Mesothelial cell of epicardium (in vitro differentiated cells): Measurements from ENCODE around the gene SPEN. TPM values are rescaled to one million over a fixed set of nuclear protein-coding genes. Genes with fewer than 3 reads are reported as not detected.
A peak's percentile ranks its signal among the peaks of the same experiment; 100 is the strongest.

Experiments used
- DNase-seq, 2 experiments: peaks; one replicate each; pipeline ENCODE4 v3.0.0; 2021; ENCODE audit warnings: low spot score in 2 of 2; ENCODE audit not compliant: unreplicated experiment in 2 of 2
- H3K27ac Mint-ChIP-seq: 2 replicates; pipeline ENCODE4 v1.8.0; 2021; ENCODE audit warnings: mixed read lengths
- H3K27me3 Mint-ChIP-seq: 2 replicates; pipeline ENCODE4 v1.8.0; 2021; ENCODE audit warnings: low read depth, mixed read lengths
- H3K36me3 Mint-ChIP-seq: 2 replicates; pipeline ENCODE4 v1.8.0; 2021; ENCODE audit warnings: mixed read lengths
- H3K4me1 Mint-ChIP-seq: 2 replicates; pipeline ENCODE4 v1.8.0; 2021; ENCODE audit warnings: mixed read lengths
- H3K4me3 Mint-ChIP-seq: 2 replicates; pipeline ENCODE4 v1.8.0; 2021; ENCODE audit warnings: mild to moderate bottlenecking, moderate library complexity, mixed read lengths
- H3K9me3 Mint-ChIP-seq: 2 replicates; pipeline ENCODE4 v1.8.0; 2021; ENCODE audit warnings: mixed read lengths
- total RNA-seq: library from RNA; stranded (reverse); gene quantifications from 3 replicates; pipeline ENCODE4 v1.2.1, GENCODE V29; 2021
- TF ChIP-seq, protein P1 (sequence below): fragments of 200-600 bp; sonication (generic); IDR thresholded peaks from one replicate; pipeline ENCODE4 v1.5.0; 2021; ENCODE audit warnings: antibody characterized with exemption; ENCODE audit not compliant: unreplicated experiment

The SPEN gene
- total RNA-seq, 1 donor from 2014 or later: 88.0 TPM

DNA sequence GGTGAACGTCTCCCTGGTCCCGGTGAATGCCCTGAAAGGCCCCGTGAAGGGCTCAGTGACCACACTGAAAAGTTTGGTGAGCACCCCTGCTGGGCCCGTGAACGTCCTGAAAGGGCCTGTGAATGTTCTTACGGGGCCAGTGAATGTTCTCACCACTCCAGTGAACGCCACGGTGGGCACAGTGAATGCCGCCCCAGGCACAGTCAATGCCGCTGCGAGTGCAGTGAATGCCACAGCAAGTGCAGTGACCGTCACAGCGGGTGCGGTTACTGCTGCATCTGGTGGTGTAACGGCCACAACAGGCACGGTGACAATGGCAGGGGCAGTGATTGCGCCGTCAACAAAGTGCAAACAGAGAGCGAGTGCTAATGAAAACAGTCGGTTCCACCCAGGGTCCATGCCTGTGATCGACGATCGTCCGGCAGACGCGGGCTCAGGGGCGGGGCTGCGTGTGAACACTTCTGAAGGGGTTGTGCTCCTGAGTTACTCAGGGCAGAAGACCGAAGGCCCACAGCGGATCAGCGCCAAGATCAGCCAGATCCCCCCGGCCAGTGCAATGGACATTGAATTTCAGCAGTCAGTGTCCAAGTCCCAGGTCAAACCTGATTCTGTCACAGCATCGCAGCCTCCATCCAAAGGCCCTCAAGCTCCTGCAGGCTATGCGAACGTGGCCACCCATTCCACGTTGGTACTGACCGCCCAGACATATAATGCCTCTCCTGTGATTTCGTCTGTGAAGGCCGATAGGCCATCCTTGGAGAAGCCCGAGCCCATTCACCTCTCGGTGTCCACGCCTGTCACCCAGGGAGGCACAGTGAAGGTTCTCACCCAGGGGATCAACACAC, 86.9 kb downstream of the SPEN start:
- TF ChIP-seq, protein P1, sequence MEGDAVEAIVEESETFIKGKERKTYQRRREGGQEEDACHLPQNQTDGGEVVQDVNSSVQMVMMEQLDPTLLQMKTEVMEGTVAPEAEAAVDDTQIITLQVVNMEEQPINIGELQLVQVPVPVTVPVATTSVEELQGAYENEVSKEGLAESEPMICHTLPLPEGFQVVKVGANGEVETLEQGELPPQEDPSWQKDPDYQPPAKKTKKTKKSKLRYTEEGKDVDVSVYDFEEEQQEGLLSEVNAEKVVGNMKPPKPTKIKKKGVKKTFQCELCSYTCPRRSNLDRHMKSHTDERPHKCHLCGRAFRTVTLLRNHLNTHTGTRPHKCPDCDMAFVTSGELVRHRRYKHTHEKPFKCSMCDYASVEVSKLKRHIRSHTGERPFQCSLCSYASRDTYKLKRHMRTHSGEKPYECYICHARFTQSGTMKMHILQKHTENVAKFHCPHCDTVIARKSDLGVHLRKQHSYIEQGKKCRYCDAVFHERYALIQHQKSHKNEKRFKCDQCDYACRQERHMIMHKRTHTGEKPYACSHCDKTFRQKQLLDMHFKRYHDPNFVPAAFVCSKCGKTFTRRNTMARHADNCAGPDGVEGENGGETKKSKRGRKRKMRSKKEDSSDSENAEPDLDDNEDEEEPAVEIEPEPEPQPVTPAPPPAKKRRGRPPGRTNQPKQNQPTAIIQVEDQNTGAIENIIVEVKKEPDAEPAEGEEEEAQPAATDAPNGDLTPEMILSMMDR: no peak
- H3K36me3 Mint-ChIP-seq: peaks cover 72% of the 10 kb centered on the region
- DNase-seq: no peak
- H3K27ac Mint-ChIP-seq: no peak overlapping the region
- H3K27me3 Mint-ChIP-seq: no peaks in the 10 kb centered on the region
- H3K4me3 Mint-ChIP-seq: no peak overlapping the region
- H3K4me1 Mint-ChIP-seq: peaks cover 3% of the 10 kb centered on the region
- H3K9me3 Mint-ChIP-seq: no peaks in the 10 kb centered on the region

DNA sequence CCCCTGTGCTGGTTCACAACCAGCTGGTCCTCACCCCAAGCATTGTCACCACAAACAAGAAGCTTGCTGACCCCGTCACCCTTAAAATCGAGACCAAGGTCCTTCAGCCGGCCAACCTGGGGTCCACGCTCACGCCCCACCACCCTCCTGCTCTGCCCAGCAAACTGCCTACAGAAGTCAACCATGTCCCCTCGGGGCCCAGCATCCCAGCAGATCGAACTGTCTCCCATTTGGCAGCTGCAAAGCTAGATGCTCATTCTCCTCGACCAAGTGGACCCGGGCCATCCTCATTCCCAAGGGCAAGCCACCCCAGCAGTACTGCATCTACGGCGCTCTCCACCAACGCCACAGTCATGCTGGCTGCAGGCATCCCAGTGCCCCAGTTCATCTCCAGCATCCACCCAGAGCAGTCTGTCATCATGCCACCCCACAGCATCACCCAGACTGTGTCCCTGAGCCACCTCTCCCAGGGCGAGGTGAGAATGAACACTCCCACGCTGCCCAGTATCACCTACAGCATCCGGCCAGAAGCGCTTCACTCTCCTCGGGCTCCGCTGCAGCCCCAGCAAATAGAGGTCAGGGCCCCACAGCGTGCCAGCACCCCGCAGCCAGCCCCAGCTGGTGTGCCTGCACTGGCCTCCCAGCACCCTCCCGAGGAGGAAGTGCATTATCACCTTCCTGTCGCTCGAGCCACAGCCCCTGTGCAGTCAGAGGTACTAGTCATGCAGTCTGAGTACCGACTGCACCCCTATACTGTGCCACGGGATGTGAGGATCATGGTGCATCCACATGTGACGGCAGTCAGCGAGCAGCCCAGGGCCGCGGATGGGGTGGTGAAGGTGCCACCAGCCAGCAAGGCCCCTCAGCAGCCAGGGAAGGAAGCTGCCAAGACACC, 87.8 kb downstream of the SPEN start:
- no peaks in the 10 kb centered on the region for H3K9me3 Mint-ChIP-seq
- TF ChIP-seq, protein P1: no peak
- peaks cover 69% of the 10 kb centered on the region for H3K36me3 Mint-ChIP-seq
- peaks cover 3% of the 10 kb centered on the region for H3K4me1 Mint-ChIP-seq
- no peak for DNase-seq
- H3K27ac Mint-ChIP-seq: no peak overlapping the region
- H3K4me3 Mint-ChIP-seq: no peak overlapping the region
- H3K27me3 Mint-ChIP-seq: no peaks in the 10 kb centered on the region

DNA sequence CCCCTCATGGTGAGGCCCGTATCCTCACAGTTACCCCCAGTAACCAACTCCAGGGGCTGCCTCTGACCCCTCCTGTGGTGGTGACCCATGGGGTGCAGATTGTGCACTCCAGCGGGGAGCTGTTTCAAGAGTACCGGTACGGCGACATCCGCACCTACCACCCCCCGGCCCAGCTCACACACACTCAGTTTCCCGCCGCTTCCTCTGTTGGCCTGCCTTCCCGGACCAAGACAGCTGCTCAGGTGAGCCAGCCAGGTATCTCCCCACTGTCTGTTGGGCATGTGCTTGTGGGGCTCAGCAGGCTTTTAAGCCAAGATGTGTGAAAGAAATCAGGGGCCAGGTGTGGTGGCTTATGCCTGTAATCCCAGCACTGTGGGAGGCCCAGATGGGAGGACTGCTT, 88.5 kb downstream of the SPEN start:
- H3K36me3 Mint-ChIP-seq: peaks cover 66% of the 10 kb centered on the region
- TF ChIP-seq, protein P1: no peak
- no peaks in the 10 kb centered on the region for H3K27me3 Mint-ChIP-seq
- H3K9me3 Mint-ChIP-seq: no peaks in the 10 kb centered on the region
- peaks cover 3% of the 10 kb centered on the region for H3K4me1 Mint-ChIP-seq
- H3K4me3 Mint-ChIP-seq: no peak overlapping the region
- DNase-seq: no peak
- no peak overlapping the region for H3K27ac Mint-ChIP-seq

DNA sequence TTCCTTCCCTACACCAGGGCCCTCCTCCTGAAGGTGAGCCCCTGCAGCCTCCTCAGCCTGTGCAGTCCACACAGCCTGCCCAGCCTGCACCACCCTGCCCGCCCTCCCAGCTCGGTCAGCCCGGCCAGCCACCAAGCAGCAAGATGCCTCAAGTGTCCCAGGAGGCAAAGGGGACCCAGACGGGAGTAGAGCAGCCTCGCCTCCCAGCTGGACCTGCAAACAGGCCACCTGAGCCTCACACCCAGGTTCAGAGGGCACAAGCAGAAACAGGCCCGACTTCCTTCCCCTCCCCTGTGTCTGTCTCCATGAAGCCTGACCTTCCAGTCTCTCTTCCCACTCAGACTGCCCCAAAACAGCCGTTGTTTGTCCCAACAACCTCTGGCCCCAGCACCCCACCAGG, 89.6 kb downstream of the SPEN start:
- Mint-ChIP-seq H3K4me3 (no peak overlapping the region), H3K27ac (peak overlapping the region; percentile 75), H3K36me3 (peaks cover 56% of the 10 kb centered on the region), H3K9me3 (no peaks in the 10 kb centered on the region), H3K4me1 (peaks cover 3% of the 10 kb centered on the region), H3K27me3 (no peaks in the 10 kb centered on the region)
- no peak for DNase-seq
- TF ChIP-seq, protein P1: no peak

DNA sequence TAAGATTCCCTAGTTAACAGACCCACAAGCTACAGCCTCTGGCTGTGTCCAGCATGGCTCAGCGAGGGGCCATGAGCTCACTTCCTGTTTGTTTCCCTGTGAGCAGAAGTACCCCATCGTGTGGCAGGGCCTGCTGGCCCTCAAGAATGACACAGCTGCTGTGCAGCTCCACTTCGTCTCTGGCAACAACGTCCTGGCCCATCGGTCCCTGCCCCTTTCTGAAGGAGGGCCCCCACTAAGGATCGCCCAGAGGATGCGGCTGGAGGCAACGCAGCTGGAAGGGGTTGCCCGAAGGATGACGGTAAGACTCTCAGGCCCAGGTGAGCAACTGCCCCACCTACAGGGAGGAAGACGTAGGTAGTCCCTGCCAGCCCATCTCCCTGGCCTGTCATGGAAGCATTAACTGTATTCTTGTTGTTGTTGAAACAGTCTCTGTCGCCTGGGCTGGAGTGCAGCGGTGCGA, 90.2 kb downstream of the SPEN start:
- Mint-ChIP-seq H3K27ac (peak overlapping the region; percentile 75), H3K4me3 (no peak overlapping the region), H3K27me3 (no peaks in the 10 kb centered on the region), H3K36me3 (peaks cover 50% of the 10 kb centered on the region), H3K9me3 (no peaks in the 10 kb centered on the region), H3K4me1 (peaks cover 3% of the 10 kb centered on the region)
- TF ChIP-seq, protein P1: no peak
- DNase-seq: no peak
